Measurements from ENCODE around the gene KLLN. TPM values are rescaled to one million over a fixed set of nuclear protein-coding genes. Genes with fewer than 3 reads are reported as not detected.

KLLN gene
- total and polyA plus RNA-seq, 2 of the 8 experiments (the other 6 are each of a cell fraction or from before 2014, with no cell fraction given): 0.24 to 0.73 TPM

DNA sequence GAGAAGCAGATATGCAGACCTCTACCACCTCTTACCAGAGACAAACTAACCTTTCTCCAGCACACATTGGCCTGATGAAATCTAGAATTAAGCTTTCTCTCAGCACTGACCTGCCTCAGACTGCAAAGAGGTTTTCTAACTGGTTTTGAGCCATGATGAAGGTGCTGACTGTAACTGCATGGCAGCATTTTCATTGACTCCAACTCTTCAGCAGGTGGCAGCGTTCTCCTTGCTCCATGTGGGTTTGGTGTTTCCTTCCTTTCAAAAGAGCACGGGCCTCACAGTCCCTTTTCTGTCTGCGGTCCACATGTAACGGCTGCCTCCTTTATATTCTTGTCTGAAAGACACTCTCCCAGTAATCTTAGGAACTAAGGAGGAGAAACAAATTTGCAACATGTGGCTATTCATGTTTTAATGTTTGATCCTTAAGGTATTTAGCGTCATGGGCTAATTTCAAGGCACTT lies 12.6 kb downstream of the KLLN start:
- Histone ChIP-seq H3K4ac (replicated peaks; ENCODE audit: insufficient read length, low read depth, low read length) (no peak overlapping the region), H3K9ac (replicated peaks in 1 of 4; ENCODE audit: extremely low read depth in 1 of 4, low read depth in 3 of 4, low read length in 3 of 4) (no peak overlapping the region), H3K79me1 (ENCODE audit: low read depth, low read length) (no peaks in the 10 kb centered on the region), H2AFZ (ENCODE audit: low read length) (peak overlapping the region; percentile 64; the same call in 1 of the 2 replicates), H3K27me3 (replicated peaks in 1 of 4; ENCODE audit: control insufficient read depth in 3 of 4, extremely low read depth in 1 of 4, insufficient read depth in 3 of 4, low read length in 3 of 4) (no peaks in the 10 kb centered on the region), H3K4me3 (ENCODE audit: extremely low read depth in 1 of 4, insufficient read depth in 2 of 4, low read depth in 3 of 4, low read length in 4 of 4) (no peak overlapping the region), H3K23me2 (ENCODE audit: low read depth, low read length) (no peaks in the 10 kb centered on the region), H3K14ac (ENCODE audit: insufficient read length) (no peak overlapping the region), H3K9me3 (ENCODE audit: insufficient read depth in 2 of 2, low read depth in 1 of 2, low read length in 1 of 2) (no peaks in the 10 kb centered on the region), H3K18ac (ENCODE audit: extremely low read depth, low read length) (no peak overlapping the region), H2BK120ac (replicated peaks; ENCODE audit: low read depth, low read length) (no peak overlapping the region), H3K56ac (replicated peaks; ENCODE audit: insufficient read length, low read depth, low read length) (no peak overlapping the region), H2AK5ac (ENCODE audit: low read depth, low read length) (no peak overlapping the region), H3K4me2 (ENCODE audit: insufficient read depth in 1 of 2, low read depth in 2 of 2, low read length in 2 of 2) (no peak overlapping the region), H4K8ac (ENCODE audit: extremely low read depth, insufficient read depth, low read length) (no peak overlapping the region), H3K79me2 (ENCODE audit: control insufficient read depth in 1 of 2, insufficient read depth in 2 of 2, low read length in 2 of 2) (no peaks in the 10 kb centered on the region), H2BK15ac (ENCODE audit: low read length) (no peak overlapping the region), H2BK20ac (ENCODE audit: low read length) (no peak overlapping the region), H4K91ac (replicated peaks; ENCODE audit: insufficient read length, low read length) (no peak overlapping the region), H3K36me3 (ENCODE audit: control insufficient read depth in 2 of 4, insufficient read depth in 4 of 4, low read length in 3 of 4) (no peaks in the 10 kb centered on the region), H2BK5ac (ENCODE audit: low read depth, low read length) (no peak overlapping the region), H3K4me1 (replicated peaks in 1 of 4; ENCODE audit: control insufficient read depth in 3 of 4, insufficient read depth in 4 of 4, low read length in 3 of 4) (no peaks in the 10 kb centered on the region), H4K5ac (ENCODE audit: insufficient read length, low read depth, low read length) (no peak overlapping the region), H4K20me1 (replicated peaks in 1 of 2; ENCODE audit: control insufficient read depth in 1 of 2, insufficient read depth in 2 of 2, low read length in 2 of 2) (no peaks in the 10 kb centered on the region), H3K23ac (ENCODE audit: insufficient read length) (no peak overlapping the region), H2BK12ac (ENCODE audit: low read depth, low read length) (no peak overlapping the region), H3K27ac (ENCODE audit: low read depth, low read length) (no peak overlapping the region)
- TF ChIP-seq, protein P1, sequence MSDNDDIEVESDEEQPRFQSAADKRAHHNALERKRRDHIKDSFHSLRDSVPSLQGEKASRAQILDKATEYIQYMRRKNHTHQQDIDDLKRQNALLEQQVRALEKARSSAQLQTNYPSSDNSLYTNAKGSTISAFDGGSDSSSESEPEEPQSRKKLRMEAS (IDR thresholded peaks at IDR 0.05): peak; percentile 77
- TF ChIP-seq RAD21 (IDR thresholded peaks at IDR 0.05 in 1 of 2, conservative IDR thresholded peaks at IDR 0.05 in 1 of 2; ENCODE audit: low read depth in 2 of 2, low read length in 2 of 2) (peak; percentile 91), YY1 (IDR thresholded peaks at IDR 0.05; ENCODE audit: low read depth, low read length) (peak; percentile 51; the same call in 1 of the 2 replicates), TCF12 (IDR thresholded peaks at IDR 0.05; ENCODE audit: low read depth, low read length) (no peak), SRF (IDR thresholded peaks at IDR 0.05; ENCODE audit: low read depth, low read length) (no peak), TBP (IDR thresholded peaks at IDR 0.05; ENCODE audit: low read depth, low read length) (0 out of 2 replicates have a peak, but pooled peaks have one; percentile 27), ZNF274 (IDR thresholded peaks at IDR 0.05; ENCODE audit: borderline replicate concordance, extremely low read depth, low read length) (no peak)
- TF ChIP-seq, protein P2, sequence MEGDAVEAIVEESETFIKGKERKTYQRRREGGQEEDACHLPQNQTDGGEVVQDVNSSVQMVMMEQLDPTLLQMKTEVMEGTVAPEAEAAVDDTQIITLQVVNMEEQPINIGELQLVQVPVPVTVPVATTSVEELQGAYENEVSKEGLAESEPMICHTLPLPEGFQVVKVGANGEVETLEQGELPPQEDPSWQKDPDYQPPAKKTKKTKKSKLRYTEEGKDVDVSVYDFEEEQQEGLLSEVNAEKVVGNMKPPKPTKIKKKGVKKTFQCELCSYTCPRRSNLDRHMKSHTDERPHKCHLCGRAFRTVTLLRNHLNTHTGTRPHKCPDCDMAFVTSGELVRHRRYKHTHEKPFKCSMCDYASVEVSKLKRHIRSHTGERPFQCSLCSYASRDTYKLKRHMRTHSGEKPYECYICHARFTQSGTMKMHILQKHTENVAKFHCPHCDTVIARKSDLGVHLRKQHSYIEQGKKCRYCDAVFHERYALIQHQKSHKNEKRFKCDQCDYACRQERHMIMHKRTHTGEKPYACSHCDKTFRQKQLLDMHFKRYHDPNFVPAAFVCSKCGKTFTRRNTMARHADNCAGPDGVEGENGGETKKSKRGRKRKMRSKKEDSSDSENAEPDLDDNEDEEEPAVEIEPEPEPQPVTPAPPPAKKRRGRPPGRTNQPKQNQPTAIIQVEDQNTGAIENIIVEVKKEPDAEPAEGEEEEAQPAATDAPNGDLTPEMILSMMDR (IDR thresholded peaks at IDR 0.05; ENCODE audit: control extremely low read depth in 1 of 3, insufficient read depth in 1 of 3, low read depth in 1 of 3, low read length in 3 of 3): peak; percentile 62 to 88 (median 72)
- ChIA-PET POLR2A (ENCODE audit: partially characterized antibody) (interaction anchor here (2.1 to 2.4 kb wide), 2 partner anchors 12 to 14 kb away, joined by 7 to 8 read pairs; partner anchors contain the start of genes KLLN and PTEN), CTCF (ENCODE audit: partially characterized antibody) (interaction anchor here (0.6 to 4.3 kb wide), 21 partner anchors 8 to 713 kb away, joined by 3 to 25 read pairs (median 3); no protein-coding TSS in a partner anchor)
- no peak for DNase-seq (ENCODE audit: low read depth in 1 of 2, low spot score in 2 of 2)
- WGBS, 2 experiments (ENCODE audit: extremely low coverage in 1 of 2, insufficient coverage in 1 of 2, insufficient read length in 1 of 2, insufficient replicate concordance in 2 of 2, low coverage in 1 of 2, low lambda C conversion rate in 2 of 2, missing lambda C conversion rate in 1 of 2): 28% methylated on average over 5 of the region's 5 CpGs; no CpG with 5 or more reads in 1 of the 2 experiments
- FAIRE-seq: peak; percentile 99
